ENCODE data around the gene BMS1.

- TF ChIP-seq POLR2A (IDR thresholded peaks at IDR 0.05; ENCODE audit: low read length) (no peak), GATA1 (IDR thresholded peaks at IDR 0.05; ENCODE audit: low read depth, low read length) (no peak)
Observed at GRCh38 chr10:42867571-42867970, 85.0 kb downstream of the BMS1 start.

All from erythroblast (primary cell).